NT2/D1 (cell line): ENCODE data around the gene RUNX1.

Source experiments
- SUZ12 ChIP-seq: IDR thresholded peaks from 2 replicates; pipeline ENCODE4 v1.6.1; 2011; ENCODE audit not compliant: insufficient read length, insufficient read depth; ENCODE audit errors: extremely low read depth
- YY1 ChIP-seq: IDR thresholded peaks from 2 replicates; pipeline ENCODE4 v1.6.1; 2011; ENCODE audit not compliant: insufficient read length, insufficient read depth
- ZNF274 ChIP-seq: IDR thresholded peaks from 2 replicates; pipeline ENCODE4 v1.6.1; 2011; ENCODE audit warnings: mild to moderate bottlenecking, low read depth, low read length

- TF ChIP-seq YY1 (no peak), SUZ12 (no peak), ZNF274 (no peak)
These were observed 253.4 kb downstream of the RUNX1 start for GRCh38 chr21:34795548-34796180.
